Small intestine (tissue), 16 donors: ENCODE results near the gene FAM111B. TPM values are rescaled to one million over a fixed set of nuclear protein-coding genes. Genes with fewer than 3 reads are reported as not detected.
"Not testable (repeated sequence)": the region's sequence is repeated elsewhere in the genome, so short reads cannot be mapped to it uniquely, and the experiment has no call there.

ENCODE experiments used
- DNase-seq, 2 donors: peaks; one replicate each; pipeline versions ENCODE4 v3.0.0 to v3.0.0-alpha.2; 2013
- FAIRE-seq: peaks from 2 replicates; lab custom pipeline; 2012; peaks lifted over from hg19 to GRCh38; lab: Jason Lieb, UNC
- H3K27ac ChIP-seq, 3 donors: one replicate each; pipeline ENCODE4 v1.5.1; 2013; ENCODE audit warnings: low read length in 2 of 3, mild to moderate bottlenecking in 2 of 3, control low read depth in 1 of 3, inconsistent platforms in 1 of 3, low read depth in 1 of 3, moderate library complexity in 1 of 3
- H3K27me3 ChIP-seq, 3 donors: one replicate each; pipeline ENCODE4 v1.6.1; 2013; ENCODE audit warnings: low read length in 3 of 3, inconsistent platforms in 1 of 3; ENCODE audit not compliant: control insufficient read depth in 3 of 3, insufficient read depth in 3 of 3
- H3K36me3 ChIP-seq, 3 donors: one replicate each; pipeline ENCODE4 v1.6.1; 2013; ENCODE audit warnings: low read length in 3 of 3, inconsistent platforms in 1 of 3, low read depth in 1 of 3, mild to moderate bottlenecking in 1 of 3, moderate library complexity in 1 of 3; ENCODE audit not compliant: control insufficient read depth in 3 of 3, insufficient read depth in 2 of 3
- H3K4me1 ChIP-seq, 3 donors: one replicate each; pipeline ENCODE4 v1.6.1; 2013; ENCODE audit warnings: low read length in 2 of 3, inconsistent platforms in 1 of 3, low read depth in 1 of 3, mild to moderate bottlenecking in 1 of 3, moderate library complexity in 1 of 3; ENCODE audit not compliant: control insufficient read depth in 3 of 3, insufficient read depth in 2 of 3
- H3K4me3 ChIP-seq, 3 donors: one replicate each; pipeline ENCODE4 v1.5.1; 2013; ENCODE audit warnings: low read length in 3 of 3, control low read depth in 1 of 3, inconsistent platforms in 1 of 3, low read depth in 1 of 3, mild to moderate bottlenecking in 1 of 3, moderate library complexity in 1 of 3
- H3K9me3 ChIP-seq, 2 donors: one replicate each; pipeline ENCODE4 v1.6.1; 2013; ENCODE audit warnings: low read depth in 1 of 2, low read length in 1 of 2; ENCODE audit not compliant: control insufficient read depth in 2 of 2, insufficient read depth in 1 of 2
- WGBS, 3 donors: extraction: QIAGEN DNeasy Blood & Tissue Kit; methylation state at CpG; one replicate each; pipeline ENCODE4 v1.1.7; 2013; 5-methylcytosine and 5-hydroxymethylcytosine counted together
- long read RNA-seq, 10 donors: transcript quantifications; one replicate each; lab custom pipeline, GENCODE V29; 2026
- polyA plus RNA-seq, 4 donors: library from polyadenylated mRNA; stranded (reverse) in 3 of 4; unstranded in 1 of 4; fragments of 200-250 nt in 3 of 4; fragments of 120-200 nt in 1 of 4; gene quantifications; one replicate each; pipeline versions ENCODE4 v1.2.1 to v1.2.3, GENCODE V29; 2013
- donor health status: healthy with polysubstance abuse.
- donor health status: control.
- donor health status: control.
- donor health status: Bipolar disorder and iron deficiency.
- donor health status: healthy.

The FAM111B gene, protein sequence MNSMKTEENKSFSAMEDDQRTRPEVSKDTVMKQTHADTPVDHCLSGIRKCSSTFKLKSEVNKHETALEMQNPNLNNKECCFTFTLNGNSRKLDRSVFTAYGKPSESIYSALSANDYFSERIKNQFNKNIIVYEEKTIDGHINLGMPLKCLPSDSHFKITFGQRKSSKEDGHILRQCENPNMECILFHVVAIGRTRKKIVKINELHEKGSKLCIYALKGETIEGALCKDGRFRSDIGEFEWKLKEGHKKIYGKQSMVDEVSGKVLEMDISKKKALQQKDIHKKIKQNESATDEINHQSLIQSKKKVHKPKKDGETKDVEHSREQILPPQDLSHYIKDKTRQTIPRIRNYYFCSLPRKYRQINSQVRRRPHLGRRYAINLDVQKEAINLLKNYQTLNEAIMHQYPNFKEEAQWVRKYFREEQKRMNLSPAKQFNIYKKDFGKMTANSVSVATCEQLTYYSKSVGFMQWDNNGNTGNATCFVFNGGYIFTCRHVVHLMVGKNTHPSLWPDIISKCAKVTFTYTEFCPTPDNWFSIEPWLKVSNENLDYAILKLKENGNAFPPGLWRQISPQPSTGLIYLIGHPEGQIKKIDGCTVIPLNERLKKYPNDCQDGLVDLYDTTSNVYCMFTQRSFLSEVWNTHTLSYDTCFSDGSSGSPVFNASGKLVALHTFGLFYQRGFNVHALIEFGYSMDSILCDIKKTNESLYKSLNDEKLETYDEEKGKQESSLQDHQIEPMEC
- 10 to 100 TPM in 1 of 4 donors, 1 to 10 TPM in 1, under 1 TPM in 2; 0.54 to 11.1 (median 3.4) TPM for polyA plus RNA-seq
- long read RNA-seq, donor 1, transcript FAM111B-201 (4 exons, 3,488 nt): major isoform, 5 of 7 reads
- long read RNA-seq, donor 1, partial matches to known transcripts: 0 of 7 reads
- long read RNA-seq, donor 1, other reads (novel, unspliced or antisense): 0 of 7 reads
- long read RNA-seq, donor 2, partial matches to known transcripts: 0 of 1 reads
- long read RNA-seq, donor 2, other reads (novel, unspliced or antisense): 0 of 1 reads
- long read RNA-seq, donor 3, partial matches to known transcripts: 0 of 2 reads
- long read RNA-seq, donor 3, other reads (novel, unspliced or antisense): 0 of 2 reads
- long read RNA-seq, donor 4, partial matches to known transcripts: 0 of 1 reads
- long read RNA-seq, donor 4, other reads (novel, unspliced or antisense): 0 of 1 reads
- long read RNA-seq, donor 5, partial matches to known transcripts: 0 of 2 reads
- long read RNA-seq, donor 5, other reads (novel, unspliced or antisense): 0 of 2 reads
- long read RNA-seq, donor 6, partial matches to known transcripts: 0 of 1 reads
- long read RNA-seq, donor 6, other reads (novel, unspliced or antisense): 0 of 1 reads
- long read RNA-seq, donor 7: 0 reads
- long read RNA-seq, donor 8: 0 reads
- long read RNA-seq, donor 9: 0 reads
- long read RNA-seq, donor 10, partial matches to known transcripts: 0 of 5 reads
- long read RNA-seq, donor 10, other reads (novel, unspliced or antisense): 0 of 5 reads

DNA sequence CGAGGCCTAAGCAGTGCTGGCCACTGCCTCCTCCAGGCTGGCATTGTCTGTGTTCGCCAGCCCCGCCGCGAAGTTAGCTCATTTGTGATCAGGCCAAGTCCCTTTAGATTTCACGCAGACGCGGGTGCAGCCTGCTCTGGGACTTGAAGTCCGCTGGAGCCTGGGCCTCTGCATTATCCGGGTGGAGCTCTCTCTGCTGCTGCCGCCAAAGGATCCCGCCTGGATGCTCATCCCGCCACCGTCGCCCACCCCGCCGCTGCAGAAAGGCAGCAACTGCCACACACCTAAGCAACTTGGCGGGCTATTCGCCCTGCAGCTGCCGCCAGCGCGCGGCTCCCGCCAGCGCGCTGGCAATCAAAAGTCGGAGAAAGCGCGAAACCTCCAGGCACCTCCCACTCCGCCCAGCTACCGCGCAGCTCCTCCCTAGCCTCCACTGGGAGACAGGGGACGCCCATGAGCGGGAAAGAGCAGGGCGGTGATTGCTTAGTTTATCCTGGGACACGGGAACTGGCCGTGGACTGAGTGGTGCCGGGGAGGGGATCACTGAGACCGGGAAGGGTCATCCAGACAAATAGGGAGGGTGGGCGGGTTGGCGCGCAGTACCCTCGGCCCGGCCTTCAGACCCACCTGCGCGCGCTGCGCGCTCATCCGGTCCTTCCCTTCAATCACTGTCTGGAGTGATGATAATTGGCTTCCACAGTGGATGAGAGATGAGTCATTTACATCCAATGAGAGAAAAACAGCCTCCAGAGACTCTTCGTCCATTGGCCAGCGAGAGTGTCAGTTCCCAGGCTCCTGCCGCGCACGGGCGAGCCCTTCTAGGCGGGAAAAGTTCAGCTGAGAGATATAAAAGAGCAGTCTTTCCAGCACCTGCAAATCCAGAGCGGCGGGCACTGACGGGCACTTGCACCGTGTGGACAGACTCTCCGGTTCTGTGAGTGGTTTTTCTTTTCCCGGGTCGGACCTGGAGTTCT lies at the start of gene FAM111B:
Gene FAM111B, plus strand, starts transcription at position 875 of the 974 bp plus-strand sequence. CDS start 2,389 bp downstream, outside the sequence.
- peak within 1 kb of the TSS in 2 of 3 donors; percentile 26 to 75 for H3K27ac ChIP-seq
- FAIRE-seq: no peak

DNA sequence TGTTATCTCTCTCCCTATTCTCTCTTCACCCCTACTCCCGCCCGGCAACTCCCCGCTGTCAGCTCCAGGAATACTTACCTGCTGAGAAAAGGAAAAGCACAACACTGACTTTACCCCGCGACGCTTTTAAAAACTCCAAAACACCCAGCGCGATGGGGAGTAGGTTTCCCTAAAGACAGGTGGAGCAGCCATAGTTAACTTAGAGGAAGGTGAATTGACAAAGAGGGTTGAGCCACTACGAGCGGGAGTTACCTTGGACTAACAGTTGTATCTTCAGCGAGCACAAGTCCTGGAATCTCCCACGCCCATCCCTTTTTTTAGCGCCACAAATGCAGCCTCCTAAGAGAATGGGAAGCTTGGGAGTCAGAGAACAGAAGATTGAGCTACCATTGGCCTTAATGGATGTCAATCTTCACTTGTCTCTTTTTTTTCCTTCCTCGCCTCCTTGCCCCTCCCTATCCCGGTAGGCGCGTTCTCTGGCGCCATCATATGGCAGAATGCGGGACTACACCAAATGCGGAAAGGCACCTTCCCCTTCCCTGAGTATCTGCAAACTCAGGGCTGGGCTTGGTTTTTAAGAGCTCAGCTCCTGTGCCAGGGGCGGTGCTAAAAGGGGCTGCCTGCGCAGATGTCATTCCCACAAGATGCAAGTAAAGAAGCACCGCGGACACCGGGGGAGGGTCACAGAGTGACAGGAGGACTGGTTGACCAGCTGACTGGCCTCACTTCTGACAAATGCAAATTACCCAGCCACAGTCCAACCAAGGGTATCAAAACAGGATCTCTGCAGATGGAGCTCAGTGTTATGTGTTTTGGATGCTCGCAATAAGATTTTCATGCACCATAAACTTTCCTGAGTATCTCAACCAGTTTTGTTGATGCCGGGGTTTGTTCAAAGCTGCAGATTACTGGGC lies 48.7 kb upstream of the FAM111B start:
- H3K27ac ChIP-seq: not testable (repeated sequence)

More for the DNA sequence above, at the start of gene FAM111B:
- H3K9me3 ChIP-seq: no peaks in the 10 kb centered on the region
- H3K27me3 ChIP-seq: no peaks in the 10 kb centered on the region
- peak; percentile 92 to 97 for DNase-seq
- peaks cover 3 to 4% (median 3%) of the 10 kb centered on the region in 3 donors for H3K4me1 ChIP-seq
- WGBS, 3 donors: 1% methylated on average over 61 to 64 of the region's 64 CpGs
- peak within 1 kb of the TSS; percentile 47 to 61 (median 61) for H3K4me3 ChIP-seq
- no peaks in the 10 kb centered on the region for H3K36me3 ChIP-seq

DNA sequence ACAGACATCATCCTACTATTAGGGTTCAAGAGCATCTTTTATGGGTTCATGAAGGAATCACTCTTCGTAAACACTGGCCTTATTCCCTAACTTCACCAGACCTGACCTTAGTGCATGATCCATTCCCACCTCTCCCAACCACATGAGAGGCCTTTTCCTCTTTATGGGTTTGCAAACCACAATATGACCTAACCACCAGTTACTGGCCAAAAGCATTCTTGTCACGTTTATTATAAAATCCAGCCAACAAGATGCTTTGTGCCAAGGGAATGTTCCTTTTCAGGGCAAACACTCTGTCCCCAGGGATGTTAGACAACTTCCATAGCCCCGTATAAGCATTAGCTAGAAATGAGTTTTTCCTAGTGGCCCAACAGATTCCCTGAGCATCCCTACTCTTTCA lies 46.9 kb upstream of the FAM111B start:
- peaks cover 0 to 29% (median 5%) of the 10 kb centered on the region in 3 donors for H3K27me3 ChIP-seq
- H3K4me1 ChIP-seq, FAIRE-seq, H3K27ac ChIP-seq, H3K36me3 ChIP-seq, H3K4me3 ChIP-seq, DNase-seq, H3K9me3 ChIP-seq: not testable (repeated sequence)
- WGBS, 3 donors: 60 to 69% (median 63%) methylated on average over 3 of the region's 3 CpGs

More for the DNA sequence above, 48.7 kb upstream of the FAM111B start:
- H3K4me3 ChIP-seq: peak overlapping the region in 1 of 3 donors; percentile 37
- WGBS, 3 donors: 8 to 11% (median 8%) methylated on average over 27 of the region's 27 CpGs
- H3K4me1 ChIP-seq, FAIRE-seq, H3K36me3 ChIP-seq, H3K9me3 ChIP-seq: not testable (repeated sequence)
- H3K27me3 ChIP-seq: peaks cover 0 to 17% (median 5%) of the 10 kb centered on the region in 3 donors
- peak; percentile 89 to 96 for DNase-seq

DNA sequence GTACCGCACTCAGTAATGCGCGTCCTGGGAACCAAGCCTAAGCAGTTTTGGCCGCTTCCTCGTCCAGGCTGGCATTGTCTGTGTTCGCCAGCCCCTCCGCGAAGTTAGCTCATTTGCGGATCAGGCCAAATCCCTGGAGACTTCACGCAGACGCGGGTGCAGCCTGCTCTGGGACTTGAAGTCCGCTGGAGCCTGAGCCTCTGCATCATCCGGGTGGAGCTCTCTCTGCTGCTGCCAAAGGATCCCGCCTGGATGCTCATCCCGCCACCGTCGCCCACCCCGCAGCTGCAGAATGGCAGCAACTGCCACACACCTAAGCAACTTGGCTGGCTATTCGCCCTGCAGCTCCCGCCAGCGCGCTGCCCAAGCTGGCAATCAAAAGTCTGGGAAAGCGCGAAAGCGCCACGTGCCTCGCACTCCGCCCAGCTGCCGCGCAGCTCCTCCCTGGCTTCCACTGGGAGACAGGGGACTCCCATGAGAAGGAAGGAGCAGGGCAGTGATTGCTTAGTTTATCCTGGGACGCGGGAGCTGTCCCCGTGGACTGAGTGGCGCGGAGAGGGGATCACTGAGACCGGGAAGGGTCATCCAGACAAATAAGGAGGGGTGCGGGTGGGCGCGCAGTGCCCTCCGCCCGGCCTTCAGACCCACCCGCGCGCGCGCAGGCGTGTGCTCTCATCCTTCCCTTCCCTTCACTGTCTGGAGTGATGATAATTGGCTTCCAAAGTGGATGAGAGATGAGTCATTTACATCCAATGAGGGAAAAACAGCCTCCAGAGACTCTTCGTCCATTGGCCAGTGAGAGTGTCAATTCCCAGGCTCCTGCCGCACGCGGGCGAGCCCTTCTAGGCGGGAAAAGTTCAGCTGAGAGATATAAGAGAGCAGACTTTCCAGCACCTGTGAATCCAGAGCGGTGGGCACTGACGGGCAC lies 44.2 kb upstream of the FAM111B start:
- no peak overlapping the region for H3K27ac ChIP-seq
- no peak overlapping the region for H3K4me3 ChIP-seq
- no peaks in the 10 kb centered on the region for H3K4me1 ChIP-seq
- peaks cover 0 to 3% of the 10 kb centered on the region in 2 donors for H3K9me3 ChIP-seq
- H3K27me3 ChIP-seq: peaks cover 0 to 33% (median 5%) of the 10 kb centered on the region in 3 donors
- DNase-seq (peak in 1 of 2 donors; percentile 23), FAIRE-seq (no peak)
- 50 to 57% (median 52%) methylated on average over 55 to 56 of the region's 56 CpGs for WGBS, 3 donors
- H3K36me3 ChIP-seq: no peaks in the 10 kb centered on the region

DNA sequence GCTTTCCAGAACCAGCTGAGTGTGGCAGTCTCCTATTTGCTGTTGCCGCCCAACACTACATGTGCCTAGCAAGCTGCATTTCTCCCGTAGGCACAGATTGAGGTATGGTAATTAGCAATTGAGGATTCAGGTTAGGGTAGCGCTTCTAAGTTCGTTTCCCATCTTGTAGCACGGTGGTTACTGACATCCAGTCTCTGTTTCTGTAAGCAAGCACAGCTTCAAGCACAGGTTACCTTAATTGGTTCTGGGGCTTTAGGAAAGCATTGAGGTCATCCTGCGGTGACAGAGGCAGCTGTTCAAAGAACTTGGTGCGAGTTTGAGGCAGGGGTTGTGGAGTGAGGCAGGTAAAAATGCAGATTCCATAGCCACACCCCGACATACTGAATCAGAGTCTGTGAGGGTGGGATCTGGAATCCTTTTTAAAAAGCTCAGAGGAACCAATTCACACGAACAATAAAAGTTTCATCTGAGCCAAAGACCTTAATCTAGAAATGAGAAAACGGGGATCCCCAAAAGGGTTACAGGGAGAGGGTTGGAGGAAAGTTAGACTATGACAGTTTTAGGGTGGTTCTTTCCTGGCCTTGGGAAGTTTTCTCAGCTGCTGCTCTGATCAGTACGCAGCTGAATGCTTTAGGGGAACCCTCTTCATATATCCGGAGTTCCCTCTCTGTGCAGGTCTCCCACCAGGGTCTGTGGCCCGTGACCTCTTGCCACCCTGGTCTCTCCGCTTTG lies 42.9 kb upstream of the FAM111B start:
- DNase-seq, FAIRE-seq, H3K4me1 ChIP-seq: not testable (repeated sequence)

More for the DNA sequence above, 42.9 kb upstream of the FAM111B start:
- 73 to 79% (median 76%) methylated on average over 14 of the region's 14 CpGs for WGBS, 3 donors
- H3K36me3 ChIP-seq, H3K4me3 ChIP-seq, H3K9me3 ChIP-seq, H3K27ac ChIP-seq: not testable (repeated sequence)
- peaks cover 0 to 33% (median 5%) of the 10 kb centered on the region in 3 donors for H3K27me3 ChIP-seq
